ENCODE results near the gene PKNOX2.

DNA sequence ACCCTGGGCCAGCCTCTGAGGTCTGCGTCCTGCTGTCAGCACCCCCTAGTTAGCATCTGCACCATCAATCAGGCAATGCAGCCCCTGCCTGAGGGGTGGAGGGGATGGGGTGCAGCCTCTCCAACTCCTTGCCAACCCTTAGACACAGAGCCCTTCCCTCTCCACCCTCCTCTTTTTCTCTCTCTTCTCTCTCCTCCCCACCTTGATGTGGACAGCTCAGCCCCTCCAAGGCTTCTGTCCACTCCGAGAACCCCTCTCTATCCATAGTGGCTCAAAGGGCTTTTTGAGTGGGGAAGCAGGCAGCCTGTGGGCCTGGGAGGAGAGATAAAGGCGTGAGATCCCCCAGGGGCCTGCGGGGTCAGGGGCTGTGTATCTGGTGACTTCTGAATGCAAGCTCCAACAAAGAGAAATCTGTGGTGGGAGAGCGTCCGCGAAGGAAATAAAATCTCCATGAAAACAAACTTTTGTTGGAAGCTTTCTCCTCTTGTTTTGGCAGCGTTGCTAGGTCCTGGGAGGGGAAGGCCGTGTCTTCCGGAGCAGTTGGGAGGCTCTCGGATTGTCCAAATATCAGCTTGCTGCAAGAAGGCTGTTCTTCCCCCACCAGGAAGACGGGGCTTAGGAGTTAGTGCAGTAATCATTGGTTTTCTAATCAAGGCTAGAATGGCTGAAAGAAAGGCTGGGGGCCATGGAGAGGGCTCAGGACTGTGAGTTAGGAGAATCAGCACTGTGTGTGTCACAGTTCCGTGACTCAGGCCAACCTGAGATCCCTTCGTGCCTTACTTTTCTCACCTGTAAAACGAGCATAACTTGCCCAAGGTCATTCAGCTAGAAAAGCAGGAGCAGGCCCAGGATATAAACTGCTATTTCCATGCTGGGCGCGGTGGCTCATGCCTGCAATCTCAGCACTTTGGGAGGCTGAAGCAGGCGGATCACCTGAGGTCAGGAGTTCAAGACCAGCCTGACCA lies 50.3 kb downstream of the PKNOX2 start:
- TF ChIP-seq, protein P1, sequence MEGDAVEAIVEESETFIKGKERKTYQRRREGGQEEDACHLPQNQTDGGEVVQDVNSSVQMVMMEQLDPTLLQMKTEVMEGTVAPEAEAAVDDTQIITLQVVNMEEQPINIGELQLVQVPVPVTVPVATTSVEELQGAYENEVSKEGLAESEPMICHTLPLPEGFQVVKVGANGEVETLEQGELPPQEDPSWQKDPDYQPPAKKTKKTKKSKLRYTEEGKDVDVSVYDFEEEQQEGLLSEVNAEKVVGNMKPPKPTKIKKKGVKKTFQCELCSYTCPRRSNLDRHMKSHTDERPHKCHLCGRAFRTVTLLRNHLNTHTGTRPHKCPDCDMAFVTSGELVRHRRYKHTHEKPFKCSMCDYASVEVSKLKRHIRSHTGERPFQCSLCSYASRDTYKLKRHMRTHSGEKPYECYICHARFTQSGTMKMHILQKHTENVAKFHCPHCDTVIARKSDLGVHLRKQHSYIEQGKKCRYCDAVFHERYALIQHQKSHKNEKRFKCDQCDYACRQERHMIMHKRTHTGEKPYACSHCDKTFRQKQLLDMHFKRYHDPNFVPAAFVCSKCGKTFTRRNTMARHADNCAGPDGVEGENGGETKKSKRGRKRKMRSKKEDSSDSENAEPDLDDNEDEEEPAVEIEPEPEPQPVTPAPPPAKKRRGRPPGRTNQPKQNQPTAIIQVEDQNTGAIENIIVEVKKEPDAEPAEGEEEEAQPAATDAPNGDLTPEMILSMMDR (conservative IDR thresholded peaks at IDR 0.05): no peak
- no peak for TF ChIP-seq ZFX (IDR thresholded peaks at IDR 0.05)

Data from C4-2B (cell line).